Measurements from ENCODE around the gene PTPRG. TPM values are rescaled to one million over a fixed set of nuclear protein-coding genes. Genes with fewer than 3 reads are reported as not detected.

The PTPRG gene
- total and polyA plus RNA-seq, 2 of the 13 experiments (the other 11 are each of a cell fraction or from before 2014, with no cell fraction given), result 8.0 to 25.3 TPM

GRCh38 chr3:61875046-61875844 is 313.9 kb downstream of the PTPRG start:
- ChIA-PET POLR2A (no interaction called here), CTCF (ENCODE audit: low intra/inter-chr PET ratio, low total read pairs) (no interaction called here)
- peaks cover 6% of the 10 kb centered on the region for H3K79me2 ChIP-seq (ENCODE audit: insufficient read depth, low read length)
- in situ Hi-C loops (cut with HindIII; ENCODE audit: extremely low pct_ligation_motif_present, low pct_unique_long_range_greater_than_20kb) (no loop called here), intact Hi-C loops (cut with micrococcal nuclease; ENCODE audit: unreplicated experiment) (no loop called here)
- FAIRE-seq, result no peak
- 89% methylated on average over 11 of the region's 11 CpGs for WGBS (ENCODE audit: low lambda C conversion rate)
- no peaks in the 10 kb centered on the region for H3K9me3 ChIP-seq (ENCODE audit: low read length)
- no TSS peak for BruUV-seq (replicated peaks)
- no peaks in the 10 kb centered on the region for H3K27me3 ChIP-seq (ENCODE audit: control insufficient read depth in 1 of 2, insufficient read depth in 2 of 2, low read length in 2 of 2)
- no peak for ATAC-seq
- H3K36me3 ChIP-seq (replicated peaks in 1 of 2; ENCODE audit: control insufficient read depth in 1 of 2, insufficient read depth in 2 of 2, low read length in 2 of 2), result no peaks in the 10 kb centered on the region
- no peak overlapping the region for H3K9ac ChIP-seq (ENCODE audit: insufficient read depth, low read depth, low read length)
- no peak overlapping the region for H3K4me3 ChIP-seq (replicated peaks in 1 of 3; ENCODE audit: insufficient read depth in 1 of 3, low read depth in 2 of 3, low read length in 3 of 3)
- no peak for DNase-seq (ENCODE audit: low spot score)
- no peak overlapping the region for H3K4me2 ChIP-seq (ENCODE audit: low read depth, low read length)
- peaks cover 13% of the 10 kb centered on the region for H3K4me1 ChIP-seq (ENCODE audit: insufficient read depth, low read length)
- H3K27ac ChIP-seq (ENCODE audit: extremely low read length, insufficient read depth, low read length), result no peak overlapping the region
- H4K20me1 ChIP-seq (ENCODE audit: insufficient read depth, low read length), result no peaks in the 10 kb centered on the region
- H2AFZ ChIP-seq (ENCODE audit: low read length), result no peak overlapping the region
- no peak for TF ChIP-seq RXRB (CRISPR knock-in tag; IDR thresholded peaks at IDR 0.05; ENCODE audit: borderline replicate concordance)
- no peak for TF ChIP-seq FOSL1 (CRISPR knock-in tag; IDR thresholded peaks at IDR 0.05; ENCODE audit: borderline replicate concordance)
- TF ChIP-seq NR3C1 (CRISPR knock-in tag; IDR thresholded peaks at IDR 0.05), result no peak
- TF ChIP-seq MLLT10 (CRISPR knock-in tag; IDR thresholded peaks at IDR 0.05), result no peak
- no peak for TF ChIP-seq GATA4 (IDR thresholded peaks at IDR 0.05; ENCODE audit: borderline replicate concordance, low read depth)
- no peak for TF ChIP-seq ATF5 (CRISPR knock-in tag; IDR thresholded peaks at IDR 0.05; ENCODE audit: low read depth)
- no peak for TF ChIP-seq MEIS1 (CRISPR knock-in tag; IDR thresholded peaks at IDR 0.05; ENCODE audit: borderline replicate concordance)
- no peak for TF ChIP-seq MTF2 (CRISPR knock-in tag; IDR thresholded peaks at IDR 0.05; ENCODE audit: borderline replicate concordance)
- TF ChIP-seq MXD1 (CRISPR knock-in tag; IDR thresholded peaks at IDR 0.05), result no peak
- no peak for TF ChIP-seq ZNF124 (CRISPR knock-in tag; IDR thresholded peaks at IDR 0.05)
- no peak for TF ChIP-seq HMG20B (CRISPR knock-in tag; conservative IDR thresholded peaks at IDR 0.05)
- TF ChIP-seq HNRNPK (IDR thresholded peaks at IDR 0.05; ENCODE audit: low read depth, low read length, poor library complexity, severe bottlenecking), result no peak
- no peak for TF ChIP-seq ELK4 (CRISPR knock-in tag; IDR thresholded peaks at IDR 0.05; ENCODE audit: borderline replicate concordance)
- no peak for TF ChIP-seq E2F1 (CRISPR knock-in tag; IDR thresholded peaks at IDR 0.05)
- TF ChIP-seq ZNF20 (CRISPR knock-in tag; IDR thresholded peaks at IDR 0.05), result no peak
- TF ChIP-seq SIN3A (IDR thresholded peaks at IDR 0.05; ENCODE audit: borderline replicate concordance, low read depth, low read length), result no peak
- no peak for TF ChIP-seq SIN3B (IDR thresholded peaks at IDR 0.05; ENCODE audit: low read length)
- TF ChIP-seq CBX2 (IDR thresholded peaks at IDR 0.05; ENCODE audit: low read depth, low read length), result no peak
- no peak for TF ChIP-seq CBX2 (CRISPR knock-in tag; IDR thresholded peaks at IDR 0.05; ENCODE audit: low read depth)

Data from HepG2 (cell line).